Stimulated activated CD8-positive, alpha-beta memory T cell treated with anti-CD3 and anti-CD28 coated beads, Interleukin-15, amount 100 ng/mL, for 24 hours (primary cell): ENCODE data around the gene CLDN19.

Experiments
- DNase-seq: peaks from one replicate; pipeline ENCODE4 v3.0.0-alpha.2; 2020; ENCODE audit warnings: low read depth

Gene CLDN19

GRCh38 chr1:42700006-42700405 is 40.0 kb downstream of the CLDN19 start:
- DNase-seq: no peak

GRCh38 chr1:42698081-42698813 is 41.8 kb downstream of the CLDN19 start:
- DNase-seq: no peak

- DNase-seq: no peak
Observed at GRCh38 chr1:42692911-42693310, 47.1 kb downstream of the CLDN19 start.

GRCh38 chr1:42692461-42692860 is 47.6 kb downstream of the CLDN19 start:
- DNase-seq: no peak

- no peak for DNase-seq
Observed at GRCh38 chr1:42691157-42691498, 48.9 kb downstream of the CLDN19 start.

- DNase-seq: no peak
Observed at GRCh38 chr1:42690477-42691156, 49.4 kb downstream of the CLDN19 start.

- DNase-seq: no peak
Observed at GRCh38 chr1:42689912-42690311, 50.1 kb downstream of the CLDN19 start.

GRCh38 chr1:42686418-42686817 is 53.6 kb downstream of the CLDN19 start:
- DNase-seq: no peak

GRCh38 chr1:42684139-42684538 is 55.9 kb downstream of the CLDN19 start:
- DNase-seq: no peak
